ENCODE measurements around the gene NCOA7. TPM values are rescaled to one million over a fixed set of nuclear protein-coding genes. Genes with fewer than 3 reads are reported as not detected.
A peak's percentile ranks its signal among the peaks of the same experiment; 100 is the strongest.

The NCOA7 gene
- total and polyA plus RNA-seq, 9 donors, result 10.9 to 54.1 (median 30.7) TPM

DNA sequence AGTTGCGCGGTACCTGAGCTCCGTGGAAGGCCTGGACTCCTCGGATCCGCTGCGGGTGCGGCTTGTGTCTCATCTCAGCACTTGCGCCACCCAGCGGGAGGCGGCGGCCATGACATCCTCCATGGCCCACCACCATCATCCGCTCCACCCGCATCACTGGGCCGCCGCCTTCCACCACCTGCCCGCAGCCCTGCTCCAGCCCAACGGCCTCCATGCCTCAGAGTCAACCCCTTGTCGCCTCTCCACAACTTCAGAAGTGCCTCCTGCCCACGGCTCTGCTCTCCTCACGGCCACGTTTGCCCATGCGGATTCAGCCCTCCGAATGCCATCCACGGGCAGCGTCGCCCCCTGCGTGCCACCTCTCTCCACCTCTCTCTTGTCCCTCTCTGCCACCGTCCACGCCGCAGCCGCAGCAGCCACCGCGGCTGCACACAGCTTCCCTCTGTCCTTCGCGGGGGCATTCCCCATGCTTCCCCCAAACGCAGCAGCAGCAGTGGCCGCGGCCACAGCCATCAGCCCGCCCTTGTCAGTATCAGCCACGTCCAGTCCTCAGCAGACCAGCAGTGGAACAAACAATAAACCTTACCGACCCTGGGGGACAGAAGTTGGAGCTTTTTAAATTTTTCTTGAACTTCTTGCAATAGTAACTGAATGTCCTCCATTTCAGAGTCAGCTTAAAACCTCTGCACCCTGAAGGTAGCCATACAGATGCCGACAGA lies 31.4 kb upstream of the NCOA7 start:
- DNase-seq, result peak in 1 of 5 donors; percentile 32
- intact Hi-C loops (cut with DNase I), result no loop called here
- Histone ChIP-seq H3K36me3 (no peaks in the 10 kb centered on the region), H3K27me3 (no peaks in the 10 kb centered on the region), H3K4me3 (no peak overlapping the region), H3K9me3 (no peaks in the 10 kb centered on the region), H3K4me1 (ENCODE audit: insufficient read depth) (peaks cover 2% of the 10 kb centered on the region), H3K27ac (no peak overlapping the region)
- WGBS, 3 donors, result 82 to 85% (median 84%) methylated on average over 42 of the region's 42 CpGs
- TF ChIP-seq, protein P1, sequence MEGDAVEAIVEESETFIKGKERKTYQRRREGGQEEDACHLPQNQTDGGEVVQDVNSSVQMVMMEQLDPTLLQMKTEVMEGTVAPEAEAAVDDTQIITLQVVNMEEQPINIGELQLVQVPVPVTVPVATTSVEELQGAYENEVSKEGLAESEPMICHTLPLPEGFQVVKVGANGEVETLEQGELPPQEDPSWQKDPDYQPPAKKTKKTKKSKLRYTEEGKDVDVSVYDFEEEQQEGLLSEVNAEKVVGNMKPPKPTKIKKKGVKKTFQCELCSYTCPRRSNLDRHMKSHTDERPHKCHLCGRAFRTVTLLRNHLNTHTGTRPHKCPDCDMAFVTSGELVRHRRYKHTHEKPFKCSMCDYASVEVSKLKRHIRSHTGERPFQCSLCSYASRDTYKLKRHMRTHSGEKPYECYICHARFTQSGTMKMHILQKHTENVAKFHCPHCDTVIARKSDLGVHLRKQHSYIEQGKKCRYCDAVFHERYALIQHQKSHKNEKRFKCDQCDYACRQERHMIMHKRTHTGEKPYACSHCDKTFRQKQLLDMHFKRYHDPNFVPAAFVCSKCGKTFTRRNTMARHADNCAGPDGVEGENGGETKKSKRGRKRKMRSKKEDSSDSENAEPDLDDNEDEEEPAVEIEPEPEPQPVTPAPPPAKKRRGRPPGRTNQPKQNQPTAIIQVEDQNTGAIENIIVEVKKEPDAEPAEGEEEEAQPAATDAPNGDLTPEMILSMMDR (IDR thresholded peaks at IDR 0.05), result no peak
- TF ChIP-seq EP300 (IDR thresholded peaks at IDR 0.05), result no peak
- TF ChIP-seq POLR2A (IDR thresholded peaks at IDR 0.05), result no peak

DNA sequence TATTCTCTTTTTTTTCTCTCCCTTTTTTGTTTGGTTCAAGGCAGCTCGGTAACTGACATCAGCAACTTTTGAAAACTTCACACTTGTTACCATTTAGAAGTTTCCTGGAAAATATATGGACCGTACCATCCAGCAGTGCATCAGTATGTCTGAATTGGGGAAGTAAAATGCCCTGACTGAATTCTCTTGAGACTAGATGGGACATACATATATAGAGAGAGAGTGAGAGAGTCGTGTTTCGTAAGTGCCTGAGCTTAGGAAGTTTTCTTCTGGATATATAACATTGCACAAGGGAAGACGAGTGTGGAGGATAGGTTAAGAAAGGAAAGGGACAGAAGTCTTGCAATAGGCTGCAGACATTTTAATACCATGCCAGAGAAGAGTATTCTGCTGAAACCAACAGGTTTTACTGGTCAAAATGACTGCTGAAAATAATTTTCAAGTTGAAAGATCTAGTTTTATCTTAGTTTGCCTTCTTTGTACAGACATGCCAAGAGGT lies 30.8 kb upstream of the NCOA7 start:
- H3K27me3 ChIP-seq, result no peaks in the 10 kb centered on the region
- no peak for DNase-seq
- H3K4me3 ChIP-seq, result no peak overlapping the region
- intact Hi-C loops (cut with DNase I), result no loop called here
- no peaks in the 10 kb centered on the region for H3K36me3 ChIP-seq
- no peaks in the 10 kb centered on the region for H3K9me3 ChIP-seq
- 76 to 79% (median 78%) methylated on average over 5 of the region's 5 CpGs for WGBS, 3 donors
- TF ChIP-seq EP300 (IDR thresholded peaks at IDR 0.05) (no peak), POLR2A (IDR thresholded peaks at IDR 0.05) (no peak)
- TF ChIP-seq, protein P1 (IDR thresholded peaks at IDR 0.05), result no peak
- peaks cover 2% of the 10 kb centered on the region for H3K4me1 ChIP-seq (ENCODE audit: insufficient read depth)
- no peak overlapping the region for H3K27ac ChIP-seq

DNA sequence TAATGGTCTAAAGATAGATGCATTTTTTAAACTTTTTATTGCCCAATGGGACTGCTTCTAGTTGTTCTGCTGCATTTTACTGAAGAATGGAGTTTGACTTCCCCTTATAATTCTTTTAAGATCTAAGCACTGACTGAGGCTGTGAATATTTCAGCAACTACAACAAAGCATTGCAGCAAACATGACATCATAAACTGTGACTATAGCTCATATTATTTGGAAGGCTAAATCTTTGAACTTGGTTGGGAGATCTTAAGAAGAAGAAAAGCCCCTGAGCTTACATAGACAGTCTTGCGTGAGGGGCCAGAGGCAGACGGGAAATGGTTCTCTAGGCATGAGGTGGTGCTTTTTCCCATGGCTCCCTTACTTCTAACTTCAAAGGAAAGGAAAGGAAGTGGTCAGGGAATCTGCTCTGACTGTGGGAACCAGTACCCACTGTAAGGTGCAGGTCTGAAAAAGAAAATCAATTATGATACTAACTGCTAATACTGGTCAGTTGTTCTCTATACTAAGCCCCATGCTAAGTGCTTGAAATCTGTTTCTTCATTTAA lies 26.6 kb upstream of the NCOA7 start:
- TF ChIP-seq EP300 (IDR thresholded peaks at IDR 0.05) (no peak), POLR2A (IDR thresholded peaks at IDR 0.05) (no peak)
- TF ChIP-seq, protein P1 (IDR thresholded peaks at IDR 0.05), result no peak
- DNase-seq, result no peak
- no peak overlapping the region for H3K27ac ChIP-seq
- no peaks in the 10 kb centered on the region for H3K36me3 ChIP-seq
- 65 to 80% (median 77%) methylated on average over 2 of the region's 2 CpGs for WGBS, 3 donors
- no peaks in the 10 kb centered on the region for H3K9me3 ChIP-seq
- intact Hi-C loops (cut with DNase I), result no loop called here
- no peak overlapping the region for H3K4me3 ChIP-seq
- peaks cover 2% of the 10 kb centered on the region for H3K4me1 ChIP-seq (ENCODE audit: insufficient read depth)
- no peaks in the 10 kb centered on the region for H3K27me3 ChIP-seq

DNA sequence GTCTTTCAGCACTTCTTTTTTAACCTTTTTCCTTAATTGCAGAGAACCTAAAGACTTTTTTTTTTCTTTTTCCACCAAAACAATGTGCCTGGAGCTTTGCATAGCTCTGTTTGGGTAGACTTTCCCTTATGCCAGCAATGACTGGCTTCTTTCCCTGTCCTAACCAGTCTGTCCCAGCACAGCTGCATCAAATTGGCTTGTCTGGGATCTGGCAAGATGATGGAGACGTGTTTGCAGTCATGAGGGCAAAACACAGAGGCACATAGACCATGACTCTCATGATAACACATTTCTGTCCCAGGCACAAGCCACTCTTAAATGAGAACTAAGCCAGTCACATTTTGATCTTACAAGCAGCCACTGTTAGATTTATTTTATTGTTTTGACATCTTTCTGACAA lies 24.8 kb upstream of the NCOA7 start:
- intact Hi-C loops (cut with DNase I), result loop anchor here (5.0 kb wide), 1 partner anchor 454 kb away; no protein-coding TSS in a partner anchor
- 42 to 64% (median 44%) methylated on average over 1 of the region's 1 CpG for WGBS, 3 donors
- Histone ChIP-seq H3K27ac (no peak overlapping the region), H3K9me3 (no peaks in the 10 kb centered on the region), H3K4me3 (no peak overlapping the region), H3K4me1 (ENCODE audit: insufficient read depth) (no peaks in the 10 kb centered on the region), H3K36me3 (no peaks in the 10 kb centered on the region), H3K27me3 (no peaks in the 10 kb centered on the region)
- no peak for DNase-seq
- TF ChIP-seq, protein P1 (IDR thresholded peaks at IDR 0.05), result no peak
- no peak for TF ChIP-seq EP300 (IDR thresholded peaks at IDR 0.05)
- no peak for TF ChIP-seq POLR2A (IDR thresholded peaks at IDR 0.05)
